ENCODE data around the gene INKA1. TPM values are rescaled to one million over a fixed set of nuclear protein-coding genes. Genes with fewer than 3 reads are reported as not detected.
A peak's percentile ranks its signal among the peaks of the same experiment; 100 is the strongest.
"Not testable (repeated sequence)": the region's sequence is repeated elsewhere in the genome, so short reads cannot be mapped to it uniquely, and the experiment has no call there.

Gene INKA1
- total RNA-seq, 1 donor from 2014 or later = not detected

- Histone ChIP-seq H3K9me3 (no peaks in the 10 kb centered on the region), H3K36me3 (peaks cover 19% of the 10 kb centered on the region in 2 donors), H3K27me3 (no peaks in the 10 kb centered on the region), H3K4me3 (no peak overlapping the region), H3K27ac (peak overlapping the region; percentile 98), H3K4me1 (peaks cover 22 to 36% of the 10 kb centered on the region in 2 donors)
- no peak for TF ChIP-seq CTCF (IDR thresholded peaks at IDR 0.05)
- DNase-seq (ENCODE audit: low spot score in 2 of 2) = no peak
- intact Hi-C loops (cut with DNase I) = no loop called here
These were observed 3.8 kb downstream of the INKA1 start for GRCh38 chr3:49806850-49807249.

GRCh38 chr3:49807431-49808114 lies 4.5 kb downstream of the INKA1 start:
- intact Hi-C loops (cut with DNase I) = no loop called here
- DNase-seq (ENCODE audit: low spot score in 2 of 2) = no peak
- Histone ChIP-seq H3K27ac (peak overlapping the region; percentile 55 to 98), H3K9me3 (no peaks in the 10 kb centered on the region), H3K27me3 (no peaks in the 10 kb centered on the region), H3K4me3 (no peak overlapping the region), H3K4me1 (peaks cover 24 to 42% of the 10 kb centered on the region in 2 donors), H3K36me3 (peaks cover 20 to 26% of the 10 kb centered on the region in 2 donors)
- no peak for TF ChIP-seq CTCF (IDR thresholded peaks at IDR 0.05)

GRCh38 chr3:49812916-49813496 lies 9.9 kb downstream of the INKA1 start:
- intact Hi-C loops (cut with DNase I) = no loop called here
- TF ChIP-seq CTCF (IDR thresholded peaks at IDR 0.05) = no peak
- Histone ChIP-seq H3K27ac (peak overlapping the region; percentile 66 to 76), H3K4me1 (peaks cover 9 to 16% of the 10 kb centered on the region in 2 donors), H3K4me3 (peak overlapping the region; percentile 66 to 71), H3K27me3 (no peaks in the 10 kb centered on the region), H3K9me3 (no peaks in the 10 kb centered on the region), H3K36me3 (peaks cover 20 to 26% of the 10 kb centered on the region in 2 donors)
- no peak for DNase-seq (ENCODE audit: low spot score in 2 of 2)

- peak within 1 kb of the TSS; percentile 66 to 76 for H3K27ac ChIP-seq
- H3K9me3 ChIP-seq = no peaks in the 10 kb centered on the region
- intact Hi-C loops (cut with DNase I) = no loop called here
- H3K27me3 ChIP-seq = no peaks in the 10 kb centered on the region
- peaks cover 9 to 16% of the 10 kb centered on the region in 2 donors for H3K4me1 ChIP-seq
- no peak for TF ChIP-seq CTCF (IDR thresholded peaks at IDR 0.05)
- DNase-seq (ENCODE audit: low spot score in 2 of 2) = peak in 1 of 2 donors; percentile 78
- peak within 1 kb of the TSS; percentile 66 to 71 for H3K4me3 ChIP-seq
- H3K36me3 ChIP-seq = peaks cover 20 to 26% of the 10 kb centered on the region in 2 donors
These were observed 10.6 kb downstream of the INKA1 start, which contains the start of gene UBA7 for GRCh38 chr3:49813497-49814174. Gene UBA7, minus strand, starts transcription at chr3:49813953. Its CDS starts 166 bp downstream, at chr3:49813787.

- H3K4me1 ChIP-seq; DNase-seq (ENCODE audit: low spot score in 2 of 2); H3K27ac ChIP-seq; intact Hi-C loops (cut with DNase I); H3K9me3 ChIP-seq; H3K4me3 ChIP-seq; H3K36me3 ChIP-seq; H3K27me3 ChIP-seq: not testable (repeated sequence)
These were observed 20.1 kb downstream of the INKA1 start for GRCh38 chr3:49823131-49823530.

- Histone ChIP-seq H3K4me3 (no peak overlapping the region), H3K9me3 (no peaks in the 10 kb centered on the region), H3K27me3 (no peaks in the 10 kb centered on the region), H3K4me1 (no peaks in the 10 kb centered on the region), H3K27ac (no peak overlapping the region), H3K36me3 (no peaks in the 10 kb centered on the region)
- DNase-seq (ENCODE audit: low spot score in 2 of 2) = no peak
- no peak for TF ChIP-seq CTCF (IDR thresholded peaks at IDR 0.05)
- intact Hi-C loops (cut with DNase I) = no loop called here
These were observed 23.0 kb downstream of the INKA1 start for GRCh38 chr3:49826016-49826415.

All from ascending aorta (tissue), 2 donors.